KG1 (cell line): Measurements from ENCODE around the gene MCF2L.
"Not testable (repeated sequence)": the region's sequence is repeated elsewhere in the genome, so short reads cannot be mapped to it uniquely, and the experiment has no call there.

Experiments used
- DNase-seq: peaks from one replicate; lab custom pipeline; 2025; lab: John Stamatoyannopoulos, UW

Gene MCF2L

GRCh38 chr13:113049981-113050380 is 81.0 kb downstream of the MCF2L start:
- DNase-seq: no peak

GRCh38 chr13:113050734-113051431 is 81.9 kb downstream of the MCF2L start:
- no peak for DNase-seq

GRCh38 chr13:113051641-113052040 is 82.6 kb downstream of the MCF2L start:
- DNase-seq: no peak

- DNase-seq: no peak
These were observed 83.2 kb downstream of the MCF2L start for GRCh38 chr13:113052206-113052605.

- no peak for DNase-seq
These were observed 84.0 kb downstream of the MCF2L start for GRCh38 chr13:113052971-113053370.

GRCh38 chr13:113053376-113053775 is 84.4 kb downstream of the MCF2L start:
- DNase-seq: no peak

- no peak for DNase-seq
These were observed 85.0 kb downstream of the MCF2L start for GRCh38 chr13:113053801-113054604.

GRCh38 chr13:113057084-113057483 is 88.1 kb downstream of the MCF2L start:
- no peak for DNase-seq

GRCh38 chr13:113057559-113057958 is 88.5 kb downstream of the MCF2L start:
- DNase-seq: not testable (repeated sequence)

- no peak for DNase-seq
These were observed 89.3 kb downstream of the MCF2L start for GRCh38 chr13:113058129-113058987.

GRCh38 chr13:113058988-113059850 is 90.2 kb downstream of the MCF2L start:
- no peak for DNase-seq

- no peak for DNase-seq
These were observed 90.9 kb downstream of the MCF2L start for GRCh38 chr13:113059891-113060290.

- DNase-seq: no peak
These were observed 91.7 kb downstream of the MCF2L start for GRCh38 chr13:113060557-113061270.

GRCh38 chr13:113061271-113061625 is 92.2 kb downstream of the MCF2L start:
- DNase-seq: no peak

- DNase-seq: no peak
These were observed 92.9 kb downstream of the MCF2L start for GRCh38 chr13:113061796-113062425.

GRCh38 chr13:113062691-113063090 is 93.7 kb downstream of the MCF2L start:
- no peak for DNase-seq

- no peak for DNase-seq
These were observed 94.1 kb downstream of the MCF2L start for GRCh38 chr13:113063091-113063491.

GRCh38 chr13:113064000-113064533 is 95.1 kb downstream of the MCF2L start:
- no peak for DNase-seq

- DNase-seq: no peak
These were observed 95.8 kb downstream of the MCF2L start for GRCh38 chr13:113064534-113065405.
